ENCODE results near the gene FGF10. TPM values are rescaled to one million over a fixed set of nuclear protein-coding genes. Genes with fewer than 3 reads are reported as not detected.

Gene FGF10
- polyA plus RNA-seq, 2 of the 4 experiments (the other 2 are of a cell fraction) = not detected

DNA sequence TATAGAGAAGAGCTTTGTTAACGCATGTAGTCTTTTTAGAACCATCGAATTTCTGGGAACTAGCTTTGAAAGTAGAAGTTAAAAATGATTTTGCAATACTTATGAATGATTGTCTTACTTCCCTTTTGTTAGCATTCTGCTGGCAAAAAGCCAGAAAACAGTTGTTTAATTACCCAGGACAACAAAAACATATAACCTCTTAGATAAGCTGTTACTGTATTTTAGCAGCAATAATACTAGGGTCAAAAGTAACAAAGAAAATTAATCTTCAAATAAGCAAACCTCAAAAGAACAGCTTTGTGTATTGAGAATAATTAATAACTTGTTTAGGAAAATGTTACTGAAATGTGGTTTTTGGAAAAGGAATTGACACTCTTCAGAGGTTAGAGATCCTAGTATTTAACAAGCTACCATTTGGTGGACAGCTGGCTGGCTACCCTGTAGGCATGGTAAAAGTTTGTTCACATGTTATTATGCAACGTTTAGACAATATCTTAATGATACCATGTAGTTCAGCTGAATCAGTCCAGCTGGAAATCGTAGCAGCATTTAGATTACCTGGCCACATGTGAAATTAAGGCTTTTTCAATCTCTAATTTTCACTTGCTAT is 3.8 kb downstream of the FGF10 start:
- no peak for ATAC-seq
- POLR2A ChIA-PET = no interaction called here
- H3K9me3 ChIP-seq = no peaks in the 10 kb centered on the region
- H3K27ac ChIP-seq = no peak overlapping the region
- no peak overlapping the region for H3K4me2 ChIP-seq
- no peak for DNase-seq (ENCODE audit: low read depth in 1 of 2, low spot score in 1 of 2)
- under 1% methylated on average over 4 of the region's 4 CpGs for WGBS (ENCODE audit: missing lambda C conversion rate)
- H3K4me1 ChIP-seq = no peaks in the 10 kb centered on the region
- CTCF ChIA-PET = interaction anchor here (1.0 to 1.1 kb wide), 3 partner anchors 9 to 53 kb away, joined by 3 read pairs; no protein-coding TSS in a partner anchor
- no peak overlapping the region for H3K4me3 ChIP-seq
- TF ChIP-seq MAFK (IDR thresholded peaks at IDR 0.05; ENCODE audit: partially characterized antibody) (no peak), ESRRA (IDR thresholded peaks at IDR 0.05; ENCODE audit: borderline replicate concordance, low read length) (no peak), NR3C1 (IDR thresholded peaks at IDR 0.05) (no peak), RAD21 (conservative IDR thresholded peaks at IDR 0.05 in 1 of 2, IDR thresholded peaks at IDR 0.05 in 1 of 2) (no peak), EP300 (IDR thresholded peaks at IDR 0.05) (no peak), CHD4 (IDR thresholded peaks at IDR 0.05; ENCODE audit: borderline replicate concordance) (no peak), CBX8 (IDR thresholded peaks at IDR 0.05) (no peak), RARB (CRISPR knock-in tag; IDR thresholded peaks at IDR 0.05) (no peak), GATA3 (IDR thresholded peaks at IDR 0.05; ENCODE audit: borderline replicate concordance) (no peak), RNF2 (IDR thresholded peaks at IDR 0.05; ENCODE audit: borderline replicate concordance, low read depth) (no peak), NFE2L2 (conservative IDR thresholded peaks at IDR 0.05; ENCODE audit: low read length) (no peak), MAZ (IDR thresholded peaks at IDR 0.05; ENCODE audit: borderline replicate concordance, low read depth, low read length) (no peak), HOXA7 (CRISPR knock-in tag; IDR thresholded peaks at IDR 0.05) (no peak), HDAC2 (IDR thresholded peaks at IDR 0.05) (no peak), MYC (IDR thresholded peaks at IDR 0.05; ENCODE audit: borderline replicate concordance, low read length) (no peak), CTCF (IDR thresholded peaks at IDR 0.05) (no peak), HES2 (IDR thresholded peaks at IDR 0.05) (no peak)
- TF ChIP-seq, protein P1, sequence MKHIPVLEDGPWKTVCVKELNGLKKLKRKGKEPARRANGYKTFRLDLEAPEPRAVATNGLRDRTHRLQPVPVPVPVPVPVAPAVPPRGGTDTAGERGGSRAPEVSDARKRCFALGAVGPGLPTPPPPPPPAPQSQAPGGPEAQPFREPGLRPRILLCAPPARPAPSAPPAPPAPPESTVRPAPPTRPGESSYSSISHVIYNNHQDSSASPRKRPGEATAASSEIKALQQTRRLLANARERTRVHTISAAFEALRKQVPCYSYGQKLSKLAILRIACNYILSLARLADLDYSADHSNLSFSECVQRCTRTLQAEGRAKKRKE (CRISPR knock-in tag; IDR thresholded peaks at IDR 0.05; ENCODE audit: low read depth) = no peak
- TF ChIP-seq, protein P2, sequence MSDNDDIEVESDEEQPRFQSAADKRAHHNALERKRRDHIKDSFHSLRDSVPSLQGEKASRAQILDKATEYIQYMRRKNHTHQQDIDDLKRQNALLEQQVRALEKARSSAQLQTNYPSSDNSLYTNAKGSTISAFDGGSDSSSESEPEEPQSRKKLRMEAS (IDR thresholded peaks at IDR 0.05) = no peak
- no peak for FAIRE-seq

DNA sequence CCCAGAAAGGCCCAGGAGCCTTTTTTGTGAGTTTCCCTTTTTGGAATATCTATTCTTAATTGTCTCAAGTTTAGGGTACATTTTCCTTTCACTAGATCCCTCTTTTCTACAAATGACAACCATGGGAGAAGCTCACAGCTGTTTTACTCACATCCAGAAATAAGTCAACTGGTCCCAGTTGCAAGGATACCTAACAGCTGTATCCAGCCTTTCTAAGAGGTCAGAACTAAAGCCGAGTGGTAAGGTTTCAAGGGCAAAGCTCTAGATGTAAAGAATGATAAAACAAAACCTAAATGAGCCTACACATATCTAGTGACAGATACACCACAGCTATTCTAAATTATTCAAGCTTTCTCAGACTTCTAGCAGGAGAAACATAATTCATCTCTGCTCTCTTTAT is 4.4 kb downstream of the FGF10 start:
- WGBS (ENCODE audit: missing lambda C conversion rate) = 0% methylated on average over 1 of the region's 1 CpG
- no peak for FAIRE-seq

More for the DNA sequence above, 4.4 kb downstream of the FGF10 start:
- no peaks in the 10 kb centered on the region for H3K4me1 ChIP-seq
- H3K4me2 ChIP-seq = no peak overlapping the region
- H3K9me3 ChIP-seq = no peaks in the 10 kb centered on the region
- CTCF ChIA-PET = interaction anchor here (1.1 kb wide), 2 partner anchors 10 to 52 kb away, joined by 3 read pairs; no protein-coding TSS in a partner anchor
- POLR2A ChIA-PET = no interaction called here
- ATAC-seq (no peak), DNase-seq (ENCODE audit: low read depth in 1 of 2, low spot score in 1 of 2) (no peak)
- no peak overlapping the region for H3K4me3 ChIP-seq
- TF ChIP-seq RFX5 (IDR thresholded peaks at IDR 0.05) = no peak
- no peak for TF ChIP-seq TP53 (CRISPR knock-in tag; IDR thresholded peaks at IDR 0.05)
- no peak for TF ChIP-seq EHMT2 (IDR thresholded peaks at IDR 0.05; ENCODE audit: low read depth)
- TF ChIP-seq JUNB (IDR thresholded peaks at IDR 0.05) = no peak
- TF ChIP-seq FOSL2 (IDR thresholded peaks at IDR 0.05) = no peak
- no peak for TF ChIP-seq FOSL2 (CRISPR knock-in tag; IDR thresholded peaks at IDR 0.05)
- TF ChIP-seq MYC (IDR thresholded peaks at IDR 0.05; ENCODE audit: borderline replicate concordance, low read length) = no peak
- TF ChIP-seq, protein P1 (CRISPR knock-in tag; IDR thresholded peaks at IDR 0.05; ENCODE audit: low read depth) = no peak
- TF ChIP-seq EHF (CRISPR knock-in tag; IDR thresholded peaks at IDR 0.05) = no peak
- TF ChIP-seq POLR2A (IDR thresholded peaks at IDR 0.05; ENCODE audit: low read length) = no peak
- TF ChIP-seq RARB (CRISPR knock-in tag; IDR thresholded peaks at IDR 0.05) = no peak
- no peak for TF ChIP-seq SMC3 (IDR thresholded peaks at IDR 0.05)
- TF ChIP-seq ELK1 (IDR thresholded peaks at IDR 0.05; ENCODE audit: low read depth, low read length) = no peak
- no peak for TF ChIP-seq RNF2 (IDR thresholded peaks at IDR 0.05; ENCODE audit: borderline replicate concordance, low read depth)
- no peak for TF ChIP-seq ZNF302 (CRISPR knock-in tag; IDR thresholded peaks at IDR 0.05)
- no peak overlapping the region for H3K27ac ChIP-seq
